Neuronal stem cell (in vitro differentiated cells): ENCODE data around the gene TAB3.

ENCODE experiments used
- DNase-seq: peaks from one replicate; pipeline ENCODE4 v3.0.0-alpha.2; 2013; ENCODE audit warnings: low spot score
- H2AFZ ChIP-seq: one replicate; pipeline ENCODE4 v1.6.1; 2013; ENCODE audit warnings: mild to moderate bottlenecking, low read length, inconsistent platforms
- H2AK5ac ChIP-seq: 2 replicates; pipeline ENCODE4 v1.6.1; 2013; ENCODE audit warnings: low read depth, mild to moderate bottlenecking, inconsistent platforms, low read length, moderate library complexity, mixed read lengths
- H2BK120ac ChIP-seq: 2 replicates; pipeline ENCODE4 v1.6.1; 2013; ENCODE audit warnings: low read depth, mild to moderate bottlenecking, inconsistent platforms, low read length, moderate library complexity, mixed read lengths
- H2BK12ac ChIP-seq: one replicate; pipeline ENCODE4 v1.6.1; 2013; ENCODE audit warnings: low read length, inconsistent platforms
- H2BK15ac ChIP-seq: 2 replicates; pipeline ENCODE4 v1.6.1; 2013; ENCODE audit warnings: mild to moderate bottlenecking, low read length, inconsistent platforms, mixed read lengths
- H2BK5ac ChIP-seq: one replicate; pipeline ENCODE4 v1.6.1; 2013; ENCODE audit warnings: inconsistent platforms, mild to moderate bottlenecking, low read length, moderate library complexity
- H3K14ac ChIP-seq: one replicate; pipeline ENCODE4 v1.6.1; 2013; ENCODE audit warnings: low read length, inconsistent platforms
- H3K18ac ChIP-seq: 2 replicates; pipeline ENCODE4 v1.6.1; 2013; ENCODE audit warnings: low read length, inconsistent platforms
- H3K23ac ChIP-seq: 2 replicates; pipeline ENCODE4 v1.6.1; 2013; ENCODE audit warnings: low read depth, mild to moderate bottlenecking, mixed read lengths, low read length, inconsistent platforms; ENCODE audit not compliant: poor library complexity
- H3K27ac ChIP-seq: replicated peaks from 3 replicates; pipeline ENCODE4 v1.5.1; 2013; ENCODE audit warnings: low read length, inconsistent platforms
- H3K27me3 ChIP-seq, 3 experiments: 2 replicates each; pipeline ENCODE4 v1.6.1; 2013; ENCODE audit warnings: low read length in 3 of 3, mild to moderate bottlenecking in 2 of 3, inconsistent platforms in 1 of 3, low read depth in 1 of 3, mixed read lengths in 1 of 3, moderate library complexity in 1 of 3; ENCODE audit not compliant: control insufficient read depth in 3 of 3, insufficient read depth in 3 of 3
- H3K36me3 ChIP-seq, 2 donors: replicated peaks in 1 of 2; 2 replicates each; pipeline ENCODE4 v1.6.1; 2013; ENCODE audit warnings: low read length in 2 of 2; ENCODE audit not compliant: control insufficient read depth in 2 of 2, insufficient read depth in 2 of 2
- H3K4ac ChIP-seq: 2 replicates; pipeline ENCODE4 v1.6.1; 2013; ENCODE audit warnings: inconsistent platforms, mild to moderate bottlenecking, low read length, moderate library complexity
- H3K4me1 ChIP-seq, 2 donors: 1 replicate in 1 of 2; 2 replicates in 1 of 2; pipeline ENCODE4 v1.6.1; 2013; ENCODE audit warnings: low read length in 2 of 2, low read depth in 1 of 2; ENCODE audit not compliant: control insufficient read depth in 2 of 2, insufficient read depth in 1 of 2
- H3K4me2 ChIP-seq: one replicate; pipeline ENCODE4 v1.6.1; 2013; ENCODE audit warnings: mild to moderate bottlenecking, low read length, inconsistent platforms; ENCODE audit not compliant: insufficient read depth, poor library complexity, severe bottlenecking
- H3K4me3 ChIP-seq, 2 donors: 2 replicates each; pipeline ENCODE4 v1.5.1; 2013; ENCODE audit warnings: low read length in 2 of 2, mild to moderate bottlenecking in 2 of 2, inconsistent platforms in 1 of 2, moderate library complexity in 1 of 2
- H3K79me1 ChIP-seq: one replicate; pipeline ENCODE4 v1.6.1; 2013; ENCODE audit warnings: low read depth, mild to moderate bottlenecking, inconsistent platforms, low read length, moderate library complexity
- H3K9ac ChIP-seq: one replicate; pipeline ENCODE4 v1.6.1; 2013; ENCODE audit warnings: mild to moderate bottlenecking, low read depth, low read length, inconsistent platforms; ENCODE audit not compliant: poor library complexity
- H3K9me3 ChIP-seq, 2 donors: replicated peaks in 1 of 2; 2 replicates each; pipeline versions ENCODE3 to v1.6.1; 2013; ENCODE audit warnings: low read length in 2 of 2, mild to moderate bottlenecking in 2 of 2, inconsistent platforms in 1 of 2, low read depth in 1 of 2, mixed read lengths in 1 of 2, moderate library complexity in 1 of 2; ENCODE audit not compliant: control insufficient read depth in 2 of 2, insufficient read depth in 1 of 2
- H4K8ac ChIP-seq: one replicate; pipeline ENCODE4 v1.6.1; 2013; ENCODE audit warnings: low read depth, mild to moderate bottlenecking, inconsistent platforms, low read length, moderate library complexity
- H4K91ac ChIP-seq: one replicate; pipeline ENCODE4 v1.6.1; 2013; ENCODE audit warnings: low read length, low read depth, mild to moderate bottlenecking, inconsistent platforms; ENCODE audit not compliant: poor library complexity
- WGBS, 2 donors: extraction: QIAGEN DNeasy Blood & Tissue Kit; methylation state at CpG; one replicate each; pipeline ENCODE4 v1.1.7; 2013; ENCODE audit warnings: missing lambda C conversion rate in 2 of 2, mixed read lengths in 1 of 2; ENCODE audit not compliant: insufficient read length in 2 of 2, insufficient replicate concordance in 1 of 2; ENCODE audit errors: extremely low coverage in 2 of 2; 5-methylcytosine and 5-hydroxymethylcytosine counted together

The TAB3 gene

GRCh38 chrX:30791296-30792278 lies 97.5 kb downstream of the TAB3 start:
- no peak for DNase-seq
- no peak overlapping the region for H4K8ac ChIP-seq
- no peak overlapping the region for H2AFZ ChIP-seq
- H3K27ac ChIP-seq: no peak overlapping the region
- no peaks in the 10 kb centered on the region for H3K79me1 ChIP-seq
- H2BK120ac ChIP-seq: no peak overlapping the region
- no peak overlapping the region for H2BK5ac ChIP-seq
- H3K4me3 ChIP-seq: peak overlapping the region in 1 of 2 donors; percentile 39
- no peak overlapping the region for H2BK15ac ChIP-seq
- no peak overlapping the region for H3K4ac ChIP-seq
- peak overlapping the region; percentile 41 for H2BK12ac ChIP-seq
- no peak overlapping the region for H2AK5ac ChIP-seq
- no peak overlapping the region for H4K91ac ChIP-seq
- H3K9me3 ChIP-seq: peaks cover 0 to 11% of the 10 kb centered on the region in 2 donors
- no CpG with 5 or more reads among the region's 8 CpGs for WGBS, 2 donors
- H3K23ac ChIP-seq: no peak overlapping the region
- no peak overlapping the region for H3K4me2 ChIP-seq
- peak overlapping the region; percentile 97 for H3K14ac ChIP-seq
- peak overlapping the region; percentile 21 for H3K9ac ChIP-seq
- H3K4me1 ChIP-seq: no peaks in the 10 kb centered on the region
- no peaks in the 10 kb centered on the region for H3K36me3 ChIP-seq
- H3K27me3 ChIP-seq: no peaks in the 10 kb centered on the region
- peak overlapping the region; percentile 71 for H3K18ac ChIP-seq

DNA sequence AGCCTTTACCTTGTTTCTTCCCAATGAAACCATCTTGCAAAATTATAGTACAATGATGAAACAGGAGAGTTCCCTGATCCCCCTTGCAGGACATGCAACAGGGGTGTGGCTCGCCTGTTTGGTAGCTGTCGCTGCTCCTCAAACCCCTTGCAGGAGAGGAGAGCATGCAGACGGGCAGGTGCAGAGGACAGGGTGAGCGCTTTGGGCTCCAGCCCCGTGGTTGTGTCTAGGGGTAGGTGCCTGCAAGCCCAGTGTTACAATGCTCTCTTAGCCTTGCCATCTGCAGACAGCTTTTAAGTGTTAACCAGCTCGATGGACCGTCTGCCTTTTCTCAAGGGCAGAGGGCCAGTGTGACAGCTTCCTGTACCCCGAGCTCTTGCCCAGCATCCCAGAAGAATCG lies 102.0 kb downstream of the TAB3 start:
- Histone ChIP-seq H3K14ac (no peak overlapping the region), H3K23ac (no peak overlapping the region), H3K9me3 (peaks cover 0 to 7% of the 10 kb centered on the region in 2 donors), H3K27me3 (peaks cover 0 to 2% (median 0%) of the 10 kb centered on the region in 3 experiments), H3K4me1 (no peaks in the 10 kb centered on the region), H3K4me3 (no peak overlapping the region), H2AK5ac (no peak overlapping the region), H3K4me2 (no peak overlapping the region), H3K36me3 (no peaks in the 10 kb centered on the region), H2BK12ac (no peak overlapping the region), H4K8ac (no peak overlapping the region), H3K27ac (no peak overlapping the region), H2BK15ac (no peak overlapping the region), H2AFZ (no peak overlapping the region), H3K4ac (no peak overlapping the region), H3K79me1 (no peaks in the 10 kb centered on the region), H4K91ac (no peak overlapping the region), H2BK120ac (no peak overlapping the region), H2BK5ac (no peak overlapping the region), H3K9ac (no peak overlapping the region), H3K18ac (no peak overlapping the region)
- WGBS, 2 donors: no CpG with 5 or more reads among the region's 9 CpGs
- no peak for DNase-seq

- Histone ChIP-seq H3K4me1 (no peaks in the 10 kb centered on the region), H3K23ac (no peak overlapping the region), H2BK5ac (no peak overlapping the region), H3K18ac (no peak overlapping the region), H4K8ac (no peak overlapping the region), H2AK5ac (no peak overlapping the region), H3K79me1 (no peaks in the 10 kb centered on the region), H3K4ac (no peak overlapping the region), H3K27ac (no peak overlapping the region), H3K27me3 (peaks cover 0 to 2% (median 0%) of the 10 kb centered on the region in 3 experiments), H2AFZ (no peak overlapping the region), H3K9me3 (peaks cover 0 to 5% of the 10 kb centered on the region in 2 donors), H2BK15ac (no peak overlapping the region), H3K9ac (no peak overlapping the region), H2BK120ac (no peak overlapping the region), H3K4me3 (no peak overlapping the region), H3K36me3 (no peaks in the 10 kb centered on the region), H3K4me2 (no peak overlapping the region), H2BK12ac (no peak overlapping the region), H4K91ac (no peak overlapping the region), H3K14ac (no peak overlapping the region)
- DNase-seq: no peak
Measured at GRCh38 chrX:30786374-30786773, 102.7 kb downstream of the TAB3 start.

DNA sequence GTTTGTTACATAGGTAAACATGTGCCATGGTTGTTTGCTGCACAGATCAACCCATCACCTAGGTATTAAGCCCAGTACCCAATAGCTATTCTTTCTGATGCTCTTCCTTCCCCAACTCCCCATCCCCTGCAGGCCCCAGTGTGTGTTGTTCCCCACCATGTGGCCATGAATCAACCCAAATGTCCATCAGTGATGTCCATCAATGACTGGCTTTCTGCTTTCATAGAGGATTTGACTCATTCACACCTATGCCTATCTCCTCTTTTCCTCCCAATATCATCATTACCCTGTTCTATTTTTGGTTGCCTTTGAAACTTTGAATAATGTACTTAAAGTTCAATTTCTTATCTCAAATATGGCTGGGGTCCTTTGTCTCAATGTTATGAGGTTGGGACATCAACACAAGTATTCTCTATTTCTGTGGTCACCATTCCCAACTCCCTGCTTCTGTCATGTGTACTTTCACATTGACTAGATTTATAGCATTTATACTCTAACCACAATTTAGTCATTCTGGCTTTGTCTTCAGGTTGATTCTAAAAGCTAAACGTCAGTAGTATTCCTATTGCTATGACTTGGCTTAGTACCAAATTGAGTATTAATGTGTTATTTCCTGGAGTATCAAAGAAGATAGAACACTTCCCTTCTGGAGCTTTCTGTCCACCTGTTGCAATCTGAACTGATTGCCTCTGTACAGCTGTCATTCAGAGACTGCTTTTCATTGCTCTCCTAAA lies 107.2 kb downstream of the TAB3 start:
- H2BK5ac ChIP-seq: no peak overlapping the region
- no peaks in the 10 kb centered on the region for H3K36me3 ChIP-seq
- H2AK5ac ChIP-seq: no peak overlapping the region
- no peaks in the 10 kb centered on the region for H3K4me1 ChIP-seq
- H3K79me1 ChIP-seq: peaks cover 1% of the 10 kb centered on the region
- no peak overlapping the region for H4K8ac ChIP-seq
- H2BK15ac ChIP-seq: no peak overlapping the region
- no peak overlapping the region for H2BK120ac ChIP-seq
- no peak overlapping the region for H3K4me3 ChIP-seq
- H3K23ac ChIP-seq: no peak overlapping the region
- H3K14ac ChIP-seq: no peak overlapping the region
- no peak overlapping the region for H4K91ac ChIP-seq
- H3K27ac ChIP-seq: no peak overlapping the region
- no CpG with 5 or more reads among the region's 1 CpG for WGBS, 2 donors
- H3K9me3 ChIP-seq: no peaks in the 10 kb centered on the region
- H2AFZ ChIP-seq: no peak overlapping the region
- H3K4ac ChIP-seq: no peak overlapping the region
- H3K27me3 ChIP-seq: peaks cover 0 to 2% (median 0%) of the 10 kb centered on the region in 3 experiments
- no peak overlapping the region for H3K4me2 ChIP-seq
- no peak overlapping the region for H3K18ac ChIP-seq
- H2BK12ac ChIP-seq: no peak overlapping the region
- DNase-seq: no peak
- no peak overlapping the region for H3K9ac ChIP-seq
